Esophagus muscularis mucosa (tissue), 4 donors: ENCODE data around the gene TBC1D10B. TPM values are rescaled to one million over a fixed set of nuclear protein-coding genes. Genes with fewer than 3 reads are reported as not detected.

Source experiments
- DNase-seq: peaks from one replicate; pipeline ENCODE4 v3.0.0-alpha.2; 2017; ENCODE audit errors: extremely low spot score
- H3K27ac ChIP-seq, 4 donors: fragments of 200-600 bp; sonication (generic); replicated peaks in 1 of 4; 1 replicate in 3 of 4; 2 replicates in 1 of 4; pipeline ENCODE4 v1.5.1; 2016 to 2019; ENCODE audit warnings: mild to moderate bottlenecking in 1 of 4
- H3K27me3 ChIP-seq, 4 donors: fragments of 200-600 bp; sonication (generic); one replicate each; pipeline versions ENCODE4 v1.5.1 to v1.6.0; 2016 to 2019
- H3K36me3 ChIP-seq, 4 donors: fragments of 200-600 bp; sonication (generic); one replicate each; pipeline ENCODE4 v1.5.1; 2016 to 2019
- H3K4me1 ChIP-seq, 4 donors: fragments of 200-600 bp; sonication (generic); one replicate each; pipeline ENCODE4 v1.5.1; 2016 to 2019
- H3K4me3 ChIP-seq, 4 donors: fragments of 200-600 bp; sonication (generic); 1 replicate in 2 of 4; 2 replicates in 2 of 4; pipeline ENCODE4 v1.5.1; 2016 to 2019; ENCODE audit warnings: mild to moderate bottlenecking in 4 of 4, moderate library complexity in 1 of 4
- H3K9me3 ChIP-seq, 4 donors: fragments of 200-600 bp; sonication (generic); 1 replicate in 3 of 4; 2 replicates in 1 of 4; pipeline ENCODE4 v1.5.1; 2016 to 2019
- EP300 ChIP-seq: sonication (generic); formaldehyde crosslinking; IDR thresholded peaks from one replicate; pipeline ENCODE4 v1.6.1; 2017; ENCODE audit warnings: antibody characterized with exemption
- POLR2A ChIP-seq: fragments of 450-650 bp; IDR thresholded peaks from one replicate; pipeline ENCODE4 v1.6.1; 2017; ENCODE audit warnings: antibody characterized with exemption, moderate library complexity, mild to moderate bottlenecking, low read depth
- POLR2AphosphoS5 ChIP-seq, 2 donors: sonication (generic); formaldehyde crosslinking; IDR thresholded peaks; one replicate each; pipeline ENCODE4 v1.6.1; 2017; ENCODE audit warnings: antibody characterized with exemption in 2 of 2
- WGBS: methylation state at CpG from one replicate; pipeline ENCODE4 v1.1.5; 2018; 5-methylcytosine and 5-hydroxymethylcytosine counted together
- intact Hi-C: fragments of 100-400 bp; cut with DNase I; formaldehyde crosslinking; loops from one replicate; pipeline ENCODE4 v1.15.1; 2023
- total RNA-seq, 4 donors: library from RNA; depleted of rRNA; stranded (reverse); fragments of >200 nt; gene quantifications; one replicate each; pipeline versions ENCODE4 v1.1.0 to v1.2.1, GENCODE V29; 2016
- TF ChIP-seq, protein P1 (sequence below), 3 experiments: fragments of 200-600 bp in 2 of 3; fragments of 450-650 bp in 1 of 3; sonication (generic) in 2 of 3; IDR thresholded peaks; one replicate each; pipeline ENCODE4 v1.5.1; 2017 to 2019; ENCODE audit warnings: antibody characterized with exemption in 3 of 3, mild to moderate bottlenecking in 2 of 3, moderate library complexity in 1 of 3

The TBC1D10B gene
- total RNA-seq, 4 donors from 2014 or later: 21.2 to 41.5 (median 29.4) TPM

- DNase-seq: no peak
- no peak for TF ChIP-seq POLR2A
- TF ChIP-seq, protein P1, sequence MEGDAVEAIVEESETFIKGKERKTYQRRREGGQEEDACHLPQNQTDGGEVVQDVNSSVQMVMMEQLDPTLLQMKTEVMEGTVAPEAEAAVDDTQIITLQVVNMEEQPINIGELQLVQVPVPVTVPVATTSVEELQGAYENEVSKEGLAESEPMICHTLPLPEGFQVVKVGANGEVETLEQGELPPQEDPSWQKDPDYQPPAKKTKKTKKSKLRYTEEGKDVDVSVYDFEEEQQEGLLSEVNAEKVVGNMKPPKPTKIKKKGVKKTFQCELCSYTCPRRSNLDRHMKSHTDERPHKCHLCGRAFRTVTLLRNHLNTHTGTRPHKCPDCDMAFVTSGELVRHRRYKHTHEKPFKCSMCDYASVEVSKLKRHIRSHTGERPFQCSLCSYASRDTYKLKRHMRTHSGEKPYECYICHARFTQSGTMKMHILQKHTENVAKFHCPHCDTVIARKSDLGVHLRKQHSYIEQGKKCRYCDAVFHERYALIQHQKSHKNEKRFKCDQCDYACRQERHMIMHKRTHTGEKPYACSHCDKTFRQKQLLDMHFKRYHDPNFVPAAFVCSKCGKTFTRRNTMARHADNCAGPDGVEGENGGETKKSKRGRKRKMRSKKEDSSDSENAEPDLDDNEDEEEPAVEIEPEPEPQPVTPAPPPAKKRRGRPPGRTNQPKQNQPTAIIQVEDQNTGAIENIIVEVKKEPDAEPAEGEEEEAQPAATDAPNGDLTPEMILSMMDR (IDR thresholded peaks at IDR 0.05): no peak
- TF ChIP-seq POLR2AphosphoS5 (IDR thresholded peaks at IDR 0.05): no peak
- TF ChIP-seq EP300: no peak
- WGBS: 67% methylated on average over 16 of the region's 18 CpGs
- Histone ChIP-seq H3K27me3 (no peaks in the 10 kb centered on the region), H3K36me3 (peaks cover 0 to 44% (median 22%) of the 10 kb centered on the region in 4 donors), H3K4me1 (peaks cover 4 to 20% (median 18%) of the 10 kb centered on the region in 4 donors), H3K4me3 (peak overlapping the region; percentile 63 to 69 (median 66)), H3K27ac (peak overlapping the region; percentile 82 to 90 (median 86)), H3K9me3 (no peaks in the 10 kb centered on the region)
- intact Hi-C loops: no loop called here
Observed at GRCh38 chr16:30416624-30417528, 46.6 kb upstream of the TBC1D10B start.

- intact Hi-C loops: no loop called here
- no peak for DNase-seq
- H3K36me3 ChIP-seq: peaks cover 0 to 43% (median 22%) of the 10 kb centered on the region in 4 donors
- no peak for TF ChIP-seq POLR2AphosphoS5 (IDR thresholded peaks at IDR 0.05)
- no peaks in the 10 kb centered on the region for H3K9me3 ChIP-seq
- H3K27ac ChIP-seq: no peak overlapping the region
- H3K4me1 ChIP-seq: peaks cover 4 to 24% (median 18%) of the 10 kb centered on the region in 4 donors
- WGBS: 93% methylated on average over 4 of the region's 4 CpGs
- no peak overlapping the region for H3K4me3 ChIP-seq
- no peaks in the 10 kb centered on the region for H3K27me3 ChIP-seq
Observed at GRCh38 chr16:30416047-30416603, 45.8 kb upstream of the TBC1D10B start.

GRCh38 chr16:30414159-30414558 lies 43.9 kb upstream of the TBC1D10B start:
- no peaks in the 10 kb centered on the region for H3K27me3 ChIP-seq
- WGBS: 89% methylated on average over 5 of the region's 5 CpGs
- no peak overlapping the region for H3K4me3 ChIP-seq
- H3K9me3 ChIP-seq: no peaks in the 10 kb centered on the region
- H3K36me3 ChIP-seq: peaks cover 0 to 40% (median 16%) of the 10 kb centered on the region in 4 donors
- TF ChIP-seq, protein P1 (IDR thresholded peaks at IDR 0.05): no peak
- no peak for TF ChIP-seq POLR2AphosphoS5 (IDR thresholded peaks at IDR 0.05)
- no peak for TF ChIP-seq POLR2A
- no peak for TF ChIP-seq EP300
- peaks cover 10 to 34% (median 27%) of the 10 kb centered on the region in 4 donors for H3K4me1 ChIP-seq
- no peak overlapping the region for H3K27ac ChIP-seq
- DNase-seq: no peak
- intact Hi-C loops: no loop called here

DNA sequence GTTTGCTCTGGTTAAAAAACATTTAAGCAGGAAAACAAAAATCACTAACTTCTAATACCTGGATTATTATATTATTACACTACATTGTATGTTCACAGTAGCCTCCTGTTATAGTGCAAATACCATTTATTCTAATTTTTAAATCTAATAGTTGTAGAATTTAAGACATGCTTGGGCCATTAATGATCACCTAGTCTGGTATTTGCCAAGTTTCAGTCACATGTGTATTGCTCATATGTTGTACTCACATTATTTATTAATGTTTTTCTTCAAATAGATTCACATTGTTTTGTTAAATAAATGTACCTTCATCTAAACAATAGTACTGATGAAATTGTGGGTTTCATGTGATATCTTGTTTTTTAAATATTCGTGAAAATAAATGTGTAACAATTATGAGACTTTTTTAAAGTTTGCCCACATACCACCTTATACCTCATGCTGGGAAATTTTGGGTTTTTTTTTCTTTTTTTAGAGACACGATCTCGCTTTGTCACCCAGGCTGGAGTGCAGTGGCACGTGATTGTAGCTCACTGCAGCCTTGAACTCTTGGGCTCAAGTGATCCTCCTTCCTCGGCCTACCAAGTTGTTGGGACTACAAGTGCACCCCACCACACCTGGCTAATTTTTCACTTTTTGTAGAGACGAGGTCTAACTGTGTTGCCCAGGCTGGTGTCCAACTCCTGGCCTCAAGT lies 43.0 kb upstream of the TBC1D10B start:
- intact Hi-C loops: no loop called here

GRCh38 chr16:30409125-30410060 lies 39.1 kb upstream of the TBC1D10B start:
- TF ChIP-seq EP300 (no peak), POLR2A (no peak), POLR2AphosphoS5 (IDR thresholded peaks at IDR 0.05) (peak; percentile 46 to 63)
- TF ChIP-seq, protein P1 (IDR thresholded peaks at IDR 0.05): peak; percentile 91 to 96 (median 95)
- intact Hi-C loops: loop anchor here (10.0 kb wide), 2 partner anchors 55 to 315 kb away; partner anchors contain the start of genes CD2BP2, TBX6 and YPEL3
- H3K9me3 ChIP-seq: no peaks in the 10 kb centered on the region
- H3K36me3 ChIP-seq: peaks cover 0 to 38% (median 16%) of the 10 kb centered on the region in 4 donors
- WGBS: 36% methylated on average over 15 of the region's 15 CpGs
- peaks cover 23 to 38% (median 31%) of the 10 kb centered on the region in 4 donors for H3K4me1 ChIP-seq
- H3K27ac ChIP-seq: peak overlapping the region; percentile 5 to 94 (median 52)
- H3K4me3 ChIP-seq: peak overlapping the region in 2 of 4 donors; percentile 1 to 28
- DNase-seq: peak; percentile 97
- H3K27me3 ChIP-seq: no peaks in the 10 kb centered on the region

More for the DNA sequence above, 43.0 kb upstream of the TBC1D10B start:
- Histone ChIP-seq H3K4me1 (peaks cover 19 to 40% (median 32%) of the 10 kb centered on the region in 4 donors), H3K36me3 (peaks cover 0 to 40% (median 16%) of the 10 kb centered on the region in 4 donors), H3K27ac (no peak overlapping the region), H3K9me3 (no peaks in the 10 kb centered on the region), H3K27me3 (no peaks in the 10 kb centered on the region), H3K4me3 (no peak overlapping the region)
- no peak for DNase-seq
- 89% methylated on average over 6 of the region's 6 CpGs for WGBS
- TF ChIP-seq EP300: no peak
